Body of pancreas (tissue), 4 donors: Measurements from ENCODE around the gene MRO.

Experiments
- POLR2A ChIP-seq, 3 donors: fragments of 450-650 bp; IDR thresholded peaks; one replicate each; pipeline ENCODE4 v1.6.1; 2016; ENCODE audit warnings: antibody characterized with exemption in 3 of 3, mild to moderate bottlenecking in 2 of 3
- TF ChIP-seq, protein P1 (sequence below), 7 experiments: fragments of 450-650 bp in 4 of 7; fragments of 200-600 bp in 3 of 7; sonication (generic) in 3 of 7; IDR thresholded peaks; one replicate each; pipeline ENCODE4 v1.5.1; 2016 to 2019; ENCODE audit warnings: antibody characterized with exemption in 7 of 7

DNA sequence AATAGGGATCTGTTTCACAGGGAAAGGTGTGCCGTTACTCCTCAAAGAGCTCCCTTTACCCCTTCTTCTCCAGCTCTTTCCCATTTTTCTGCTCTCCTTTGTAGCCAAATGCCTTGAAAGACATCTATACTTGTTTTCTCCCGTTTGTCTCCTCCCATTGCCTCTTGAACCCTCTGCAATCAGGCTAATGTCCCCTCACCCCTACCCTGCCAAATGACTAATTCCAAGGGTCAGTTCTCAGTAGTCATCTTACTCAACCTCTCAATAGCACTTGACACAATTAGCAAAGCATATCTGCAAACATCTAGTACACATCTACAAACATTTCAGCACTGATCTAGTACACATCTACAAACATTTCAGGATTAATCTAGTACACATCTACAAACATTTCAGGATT lies 12.6 kb downstream of the MRO start:
- TF ChIP-seq, protein P1, sequence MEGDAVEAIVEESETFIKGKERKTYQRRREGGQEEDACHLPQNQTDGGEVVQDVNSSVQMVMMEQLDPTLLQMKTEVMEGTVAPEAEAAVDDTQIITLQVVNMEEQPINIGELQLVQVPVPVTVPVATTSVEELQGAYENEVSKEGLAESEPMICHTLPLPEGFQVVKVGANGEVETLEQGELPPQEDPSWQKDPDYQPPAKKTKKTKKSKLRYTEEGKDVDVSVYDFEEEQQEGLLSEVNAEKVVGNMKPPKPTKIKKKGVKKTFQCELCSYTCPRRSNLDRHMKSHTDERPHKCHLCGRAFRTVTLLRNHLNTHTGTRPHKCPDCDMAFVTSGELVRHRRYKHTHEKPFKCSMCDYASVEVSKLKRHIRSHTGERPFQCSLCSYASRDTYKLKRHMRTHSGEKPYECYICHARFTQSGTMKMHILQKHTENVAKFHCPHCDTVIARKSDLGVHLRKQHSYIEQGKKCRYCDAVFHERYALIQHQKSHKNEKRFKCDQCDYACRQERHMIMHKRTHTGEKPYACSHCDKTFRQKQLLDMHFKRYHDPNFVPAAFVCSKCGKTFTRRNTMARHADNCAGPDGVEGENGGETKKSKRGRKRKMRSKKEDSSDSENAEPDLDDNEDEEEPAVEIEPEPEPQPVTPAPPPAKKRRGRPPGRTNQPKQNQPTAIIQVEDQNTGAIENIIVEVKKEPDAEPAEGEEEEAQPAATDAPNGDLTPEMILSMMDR (IDR thresholded peaks at IDR 0.05): no peak
- no peak for TF ChIP-seq POLR2A (IDR thresholded peaks at IDR 0.05)
